HTERT RPE-1 (cell line): ENCODE data around the gene TSC22D4.
"Not testable (repeated sequence)": the region's sequence is repeated elsewhere in the genome, so short reads cannot be mapped to it uniquely, and the experiment has no call there.

Source experiments
- in situ Hi-C: fragments of 300-500 bp; cut with MboI; formaldehyde crosslinking; loops from 4 replicates; pipeline ENCODE4 v1.14.3; 2020; ENCODE audit warnings: low sequenced_read_pairs

TSC22D4 gene

GRCh38 chr7:100476101-100476780 lies 2.8 kb downstream of the TSC22D4 start:
- in situ Hi-C loops, result no loop called here

- in situ Hi-C loops, result no loop called here
Measured at GRCh38 chr7:100475549-100475948, 3.5 kb downstream of the TSC22D4 start.

DNA sequence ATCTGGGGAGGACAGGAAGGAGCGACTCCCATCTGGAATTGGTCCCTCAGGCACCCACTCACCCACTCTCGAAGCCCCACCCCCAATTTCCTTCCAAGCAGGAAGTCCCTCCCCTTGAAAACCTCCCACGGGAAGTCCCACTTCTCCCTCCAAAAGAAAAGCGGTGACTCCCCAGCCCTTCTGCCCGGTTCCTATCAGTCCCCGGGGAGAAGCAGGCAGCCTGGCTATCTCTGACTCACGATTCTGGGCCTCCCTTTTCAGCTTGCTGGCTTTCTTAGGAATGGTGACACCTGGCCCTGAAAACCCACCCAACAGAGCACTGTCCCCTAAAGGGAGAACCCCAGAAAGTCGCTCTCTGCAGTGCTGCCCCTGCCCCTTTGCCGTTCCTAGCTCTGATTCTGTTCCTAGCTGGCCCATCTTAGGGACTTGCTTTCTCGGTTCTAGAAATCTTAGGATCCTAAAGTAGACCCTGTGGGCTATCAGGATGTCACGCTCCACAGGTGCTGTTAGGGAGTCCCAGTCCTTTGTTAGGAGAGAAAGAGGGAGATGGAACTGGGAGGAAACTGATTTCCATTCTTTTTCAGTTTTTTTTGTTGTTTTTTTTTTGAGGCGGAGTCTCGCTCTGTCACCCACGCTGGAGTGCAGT lies 6.0 kb downstream of the TSC22D4 start:
- in situ Hi-C loops, result no loop called here

- in situ Hi-C loops, result no loop called here
Measured at GRCh38 chr7:100472121-100472851, 6.7 kb downstream of the TSC22D4 start.

GRCh38 chr7:100471021-100471420 lies 8.0 kb downstream of the TSC22D4 start:
- in situ Hi-C loops, result no loop called here

DNA sequence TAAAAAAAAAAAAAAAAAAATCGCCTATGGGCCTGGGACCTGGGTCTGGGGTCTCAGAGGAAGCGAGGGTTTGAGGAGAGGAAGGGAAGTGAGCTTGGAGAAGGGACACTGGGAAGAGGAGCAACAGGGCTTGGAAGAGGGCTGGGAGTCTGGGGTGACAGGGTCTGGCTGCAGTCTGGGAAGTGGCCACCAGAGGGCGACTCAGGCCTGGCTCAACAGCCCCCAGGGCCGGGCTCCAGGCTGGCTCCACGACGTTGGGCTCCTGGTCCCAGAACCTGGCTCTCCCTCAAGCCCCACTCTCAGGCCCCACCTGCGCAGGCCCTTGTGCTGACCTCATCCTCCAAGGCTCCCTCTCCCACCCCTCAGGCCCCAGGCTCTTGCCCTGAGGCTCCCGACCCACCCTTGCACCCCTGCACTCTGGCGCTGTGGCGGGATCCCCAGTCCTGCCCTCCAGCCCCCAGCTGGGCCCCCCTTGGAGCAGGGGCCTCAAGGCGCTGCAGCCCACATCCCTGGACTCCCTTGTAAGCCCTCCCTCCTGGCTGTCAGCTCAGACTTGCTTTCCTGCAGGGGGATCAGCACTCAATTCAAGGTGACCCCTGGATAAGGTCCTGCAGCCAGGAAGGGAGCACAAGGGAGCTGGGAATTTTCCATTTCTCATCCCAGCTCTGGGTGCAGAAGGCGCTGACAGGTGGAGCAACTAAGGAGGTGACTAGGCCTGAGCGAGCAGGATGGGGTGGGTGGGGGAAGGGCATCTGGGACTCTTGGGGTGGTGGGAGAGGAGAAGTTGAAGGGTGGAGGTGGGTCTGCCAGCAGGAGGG lies 9.6 kb downstream of the TSC22D4 start:
- in situ Hi-C loops, result no loop called here

DNA sequence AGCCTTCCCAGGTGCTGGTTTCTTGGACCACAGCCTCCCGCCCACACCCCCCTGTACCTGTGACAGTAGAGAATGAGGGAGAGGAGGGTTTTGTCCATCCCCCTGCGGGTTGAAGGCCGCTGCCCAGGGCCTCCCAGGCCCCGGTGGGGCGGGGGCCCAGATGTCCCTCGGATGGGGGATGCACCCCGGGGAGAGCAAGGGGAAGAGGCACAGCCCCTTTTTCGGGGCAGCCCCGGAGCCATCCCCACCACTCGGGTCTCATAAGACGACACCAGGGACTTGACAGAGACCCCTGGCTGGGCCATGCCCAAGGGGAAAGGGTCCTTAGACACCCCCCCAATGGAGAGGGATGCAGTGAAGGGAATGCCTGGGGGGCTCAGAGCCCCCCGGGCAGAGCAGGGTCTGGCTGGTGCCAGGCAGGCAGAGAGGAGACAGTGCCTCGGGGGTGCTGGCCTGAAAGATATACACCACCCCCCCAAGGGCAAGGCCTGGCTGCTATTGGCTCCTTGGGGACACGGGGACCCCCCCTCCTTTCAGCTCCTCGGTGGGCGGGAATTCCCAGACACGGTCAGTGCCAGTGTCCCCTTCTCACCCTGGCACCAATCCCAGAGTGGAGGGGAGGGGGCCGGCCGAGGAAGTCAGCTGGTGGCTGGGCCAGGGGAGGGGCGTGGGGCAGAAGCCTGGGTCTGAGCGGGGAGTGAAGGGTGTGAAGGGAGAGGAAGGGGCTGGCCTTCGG lies 11.2 kb downstream of the TSC22D4 start:
- in situ Hi-C loops, result no loop called here

GRCh38 chr7:100466653-100467605 lies 12.1 kb downstream of the TSC22D4 start:
- in situ Hi-C loops, result no loop called here

- in situ Hi-C loops, result no loop called here
Measured at GRCh38 chr7:100465702-100466311, 13.2 kb downstream of the TSC22D4 start.

GRCh38 chr7:100465299-100465698 lies 13.7 kb downstream of the TSC22D4 start:
- in situ Hi-C loops, result no loop called here

- in situ Hi-C loops, result no loop called here
Measured at GRCh38 chr7:100464791-100465190, 14.2 kb downstream of the TSC22D4 start.

DNA sequence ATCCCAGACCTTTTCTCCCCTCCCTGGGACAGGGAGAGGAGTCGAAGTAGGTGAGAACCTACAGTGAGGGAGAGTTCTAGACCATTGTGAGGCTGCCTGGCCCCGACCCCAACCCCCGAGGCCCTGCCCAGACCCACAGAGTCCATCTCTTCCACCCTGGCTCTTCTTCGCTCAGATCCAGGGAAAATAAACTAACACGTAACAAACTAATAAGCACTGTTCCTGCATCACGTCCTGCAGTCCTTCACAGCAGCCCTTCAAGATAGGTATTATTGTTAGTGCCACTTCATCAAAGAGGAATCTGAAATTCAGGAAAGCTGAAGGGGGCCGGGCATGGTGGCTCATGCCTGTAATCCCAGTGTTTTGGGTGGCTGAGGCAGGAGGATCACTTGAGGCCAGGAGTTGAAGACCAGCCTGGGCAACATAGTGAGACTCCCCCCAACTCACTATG lies 14.8 kb downstream of the TSC22D4 start, which contains the start of gene SPACDR:
TSS of gene SPACDR (minus strand) at position 51 of the 451 bp plus-strand sequence. CDS start 235 bp downstream, outside the sequence.
- in situ Hi-C loops, result no loop called here

DNA sequence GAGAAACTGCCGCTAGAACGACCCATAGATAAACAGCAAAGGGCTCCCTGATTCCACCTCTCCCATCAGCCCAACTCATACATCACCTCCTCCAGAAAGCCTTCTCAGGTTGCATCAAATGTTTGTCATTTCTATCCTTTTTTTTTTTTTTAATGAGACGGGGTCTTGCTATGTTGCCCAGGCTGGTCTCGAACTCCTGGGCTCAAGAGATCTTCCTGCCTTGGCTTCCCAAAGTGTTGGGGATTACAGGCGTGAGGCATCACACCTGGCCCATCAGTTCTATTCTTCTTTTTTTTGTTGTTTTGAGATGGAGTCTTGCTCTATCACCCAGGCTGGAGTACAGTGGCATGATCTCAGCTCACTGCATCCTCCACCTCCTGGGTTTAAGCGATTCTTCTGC lies 22.0 kb downstream of the TSC22D4 start:
- in situ Hi-C loops, result no loop called here

- in situ Hi-C loops, result no loop called here
Measured at GRCh38 chr7:100456562-100456961, 22.5 kb downstream of the TSC22D4 start.

GRCh38 chr7:100455206-100455605 lies 23.8 kb downstream of the TSC22D4 start:
- in situ Hi-C loops, result no loop called here

DNA sequence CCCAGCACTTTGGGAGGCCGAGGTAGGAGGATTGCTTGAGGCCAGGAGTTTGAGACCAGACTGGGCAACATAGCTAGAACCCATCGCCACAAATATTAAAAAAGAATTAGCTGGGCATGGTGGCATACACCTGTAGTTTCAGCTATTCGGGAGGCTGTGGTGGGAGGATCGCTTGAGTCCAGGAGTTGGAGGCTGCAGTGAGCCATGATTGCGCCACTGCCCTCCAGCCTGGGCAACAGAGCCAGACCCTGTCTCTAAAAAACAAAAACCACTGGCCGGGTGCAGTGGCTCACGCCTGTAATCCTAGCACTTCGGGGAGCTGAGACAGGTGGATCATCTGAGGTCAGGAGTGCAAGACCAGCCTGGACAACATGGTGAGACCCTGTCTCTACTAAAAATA lies 25.2 kb downstream of the TSC22D4 start:
- in situ Hi-C loops, result not testable (repeated sequence)

DNA sequence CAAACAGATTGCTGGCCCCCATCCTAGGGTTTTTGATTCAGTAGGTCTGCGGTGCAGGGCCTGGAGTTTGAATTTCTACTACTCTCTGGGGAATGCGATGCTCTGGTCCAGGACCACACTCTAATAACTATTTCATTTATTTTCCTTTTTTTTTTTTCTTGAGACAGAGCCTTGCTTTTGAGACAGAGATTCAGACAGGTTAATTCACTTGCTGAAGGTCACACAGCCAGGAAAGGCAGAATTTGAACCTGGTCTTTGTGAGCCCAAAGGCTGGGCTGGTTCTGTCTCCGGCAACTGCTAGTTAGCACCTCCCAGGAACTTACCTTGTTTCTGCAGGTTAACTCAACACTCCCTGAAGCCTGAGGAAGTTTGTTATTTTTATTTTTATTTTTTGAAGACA lies 26.5 kb downstream of the TSC22D4 start:
- in situ Hi-C loops, result no loop called here

GRCh38 chr7:100449190-100449795 lies 29.7 kb downstream of the TSC22D4 start:
- in situ Hi-C loops, result no loop called here
